HG02943 (cell line): ENCODE results near the gene TDRKH.
"Not testable (repeated sequence)": the region's sequence is repeated elsewhere in the genome, so short reads cannot be mapped to it uniquely, and the experiment has no call there.

Source experiments
- ATAC-seq: cut with Tn5 transposase; IDR thresholded peaks from one replicate; pipeline ENCODE4 v1.9.1; 2021; ENCODE audit warnings: mild to moderate bottlenecking, low read depth, moderate library complexity; ENCODE audit not compliant: unreplicated experiment

Gene TDRKH

GRCh38 chr1:151803915-151804314 lies 13.6 kb upstream of the TDRKH start:
- ATAC-seq: no peak

DNA sequence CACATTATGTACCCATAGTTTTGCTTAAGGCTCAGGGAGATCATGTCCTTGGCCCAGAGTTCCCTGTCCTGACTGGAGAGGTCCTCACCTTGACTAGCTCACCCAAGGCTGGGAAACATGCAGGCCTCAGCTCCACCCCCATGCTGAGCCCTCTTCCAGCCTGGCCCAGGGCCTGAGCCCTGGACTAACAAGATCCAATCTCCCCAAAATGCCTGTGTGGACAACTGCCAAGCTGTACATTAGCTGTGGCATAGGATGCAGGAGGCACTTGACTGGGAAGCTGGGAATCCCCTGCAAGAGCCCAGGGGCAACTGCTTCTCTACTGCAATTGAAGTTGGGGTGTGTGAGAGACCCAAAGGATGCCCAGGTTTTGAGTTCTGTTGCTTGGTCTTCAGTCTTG lies 12.9 kb upstream of the TDRKH start:
- ATAC-seq: no peak

DNA sequence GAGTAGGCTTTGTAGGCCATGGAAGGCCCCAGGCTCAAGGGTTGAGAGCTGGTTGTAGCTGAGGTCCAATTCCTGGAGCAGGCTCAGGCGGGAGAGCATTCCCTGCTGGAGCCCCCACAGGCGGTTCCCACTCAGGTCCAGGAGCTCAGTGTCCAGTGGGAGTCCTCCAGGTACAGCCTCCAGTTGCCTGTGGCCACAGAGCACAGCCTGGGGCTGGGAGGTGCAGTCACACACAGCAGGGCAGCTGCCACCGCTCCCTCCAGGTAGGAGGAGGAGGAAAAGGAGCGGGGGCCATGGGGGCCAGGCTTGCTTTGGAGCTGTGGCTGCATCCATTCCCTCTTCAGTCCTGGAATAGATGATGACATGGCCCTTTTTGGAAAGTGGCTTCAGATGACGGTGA lies 12.1 kb upstream of the TDRKH start:
- no peak for ATAC-seq

- no peak for ATAC-seq
These were observed 11.5 kb upstream of the TDRKH start for GRCh38 chr1:151801846-151802245.

DNA sequence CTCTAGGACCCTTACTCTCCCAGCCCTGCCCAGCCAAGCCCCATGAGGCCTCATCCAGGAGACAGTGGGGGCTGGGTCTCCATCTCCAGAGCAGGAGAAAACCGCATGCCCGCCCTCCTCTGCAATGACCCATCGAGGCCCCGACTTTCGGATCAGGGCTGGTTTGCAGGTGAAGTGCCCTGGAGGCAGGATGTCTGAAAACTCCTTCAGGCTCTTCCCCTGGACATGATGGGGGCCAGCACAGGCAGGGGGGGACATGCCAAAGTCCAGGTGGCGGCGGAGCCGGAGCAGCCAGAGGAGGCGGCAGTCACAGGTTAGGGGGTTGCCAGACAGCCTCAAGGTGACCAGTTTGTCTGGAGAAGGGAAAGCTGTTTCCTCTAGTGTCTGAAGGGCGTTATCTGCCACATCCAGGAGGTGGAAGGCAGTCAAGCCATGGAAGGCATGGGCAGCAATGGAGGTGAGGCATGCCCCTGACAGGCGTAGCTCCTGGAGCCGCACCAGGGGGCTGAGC lies 11.1 kb upstream of the TDRKH start:
- no peak for ATAC-seq

- no peak for ATAC-seq
These were observed 10.5 kb upstream of the TDRKH start for GRCh38 chr1:151800830-151801229.

- no peak for ATAC-seq
These were observed 9.1 kb upstream of the TDRKH start for GRCh38 chr1:151799179-151800022.

- no peak for ATAC-seq
These were observed 8.3 kb upstream of the TDRKH start for GRCh38 chr1:151798571-151798970.

GRCh38 chr1:151790940-151791651 lies 796 bp upstream of the TDRKH start:
- peak; percentile 7 for ATAC-seq

DNA sequence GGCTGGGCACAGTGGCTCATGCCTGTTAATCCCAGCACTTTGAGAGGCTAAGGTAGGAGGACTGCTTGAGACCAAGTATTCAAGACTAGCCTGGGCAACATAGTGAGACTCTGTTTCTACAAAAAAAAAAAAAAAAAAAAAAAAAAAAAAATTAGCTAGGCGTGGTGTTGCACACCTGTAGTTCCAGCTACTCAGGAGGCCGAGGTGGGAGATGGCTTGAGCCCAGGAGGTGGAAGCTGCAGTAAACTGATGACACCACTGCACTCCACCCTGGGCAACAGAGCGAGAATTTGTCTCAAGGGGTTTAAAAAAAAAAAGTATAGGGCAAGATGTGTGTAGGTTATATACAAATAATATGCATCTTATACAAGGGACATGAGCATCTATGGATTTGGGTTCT lies 2.6 kb downstream of the TDRKH start:
- ATAC-seq: no peak

DNA sequence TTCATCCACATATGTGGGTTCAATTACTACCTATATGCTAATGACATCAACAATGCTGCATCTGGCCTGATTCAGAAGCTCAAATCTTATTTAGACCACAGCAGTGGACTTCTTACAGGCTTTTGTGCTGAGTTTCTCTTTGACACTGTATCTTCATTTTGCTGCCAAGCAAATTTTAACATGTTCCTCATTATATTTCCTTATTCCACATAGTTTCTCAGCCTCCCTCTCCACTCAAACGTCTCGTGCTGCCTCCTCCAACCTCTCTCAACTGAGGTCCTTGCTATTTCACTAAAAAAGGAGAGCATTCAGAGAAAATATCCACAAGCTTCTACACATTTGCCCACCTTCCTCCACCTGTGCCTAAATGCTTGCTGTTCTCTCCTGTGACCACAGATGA lies 6.5 kb downstream of the TDRKH start:
- no peak for ATAC-seq

GRCh38 chr1:151782741-151783140 lies 7.6 kb downstream of the TDRKH start:
- no peak for ATAC-seq

DNA sequence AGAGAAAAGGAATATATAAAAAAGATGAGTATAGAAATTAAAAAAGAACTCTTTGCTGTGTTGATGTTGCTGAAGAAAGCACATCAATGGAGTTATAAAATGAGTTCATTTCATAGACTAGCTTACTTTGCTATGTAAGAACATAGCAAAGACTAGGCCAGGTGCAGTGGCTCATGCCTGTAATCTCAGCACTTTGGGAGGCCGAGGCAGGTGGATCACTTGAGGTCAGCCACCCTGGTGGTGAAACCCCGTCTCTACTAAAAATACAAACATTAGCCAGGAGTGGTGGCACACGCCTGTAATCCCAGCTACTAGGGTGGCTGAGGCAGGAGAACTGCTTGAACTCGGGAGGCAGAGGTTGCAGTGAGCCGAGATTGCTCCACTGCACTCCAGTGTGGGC lies 8.3 kb downstream of the TDRKH start:
- ATAC-seq: not testable (repeated sequence)

- ATAC-seq: not testable (repeated sequence)
These were observed 9.6 kb downstream of the TDRKH start for GRCh38 chr1:151780736-151781135.

- no peak for ATAC-seq
These were observed 10.4 kb downstream of the TDRKH start for GRCh38 chr1:151779852-151780251.

DNA sequence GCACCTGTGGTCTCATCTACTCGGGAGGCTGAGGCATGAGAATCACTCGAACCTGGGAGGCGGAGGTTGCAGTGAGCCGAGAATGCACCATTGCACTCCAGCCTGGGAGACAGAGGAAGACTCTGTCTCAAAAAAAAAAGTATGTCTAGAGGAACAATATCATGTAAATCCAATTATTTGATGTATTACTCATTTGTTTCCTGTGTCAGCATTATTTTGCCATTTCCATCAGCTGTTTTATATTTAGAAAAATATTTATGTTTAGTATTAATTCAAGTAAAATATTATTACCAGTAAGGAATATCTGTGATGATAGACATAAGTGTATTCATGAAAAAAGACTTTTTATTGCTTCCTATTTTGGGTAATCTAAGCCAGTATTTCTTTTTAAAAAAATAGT lies 13.0 kb downstream of the TDRKH start:
- no peak for ATAC-seq

DNA sequence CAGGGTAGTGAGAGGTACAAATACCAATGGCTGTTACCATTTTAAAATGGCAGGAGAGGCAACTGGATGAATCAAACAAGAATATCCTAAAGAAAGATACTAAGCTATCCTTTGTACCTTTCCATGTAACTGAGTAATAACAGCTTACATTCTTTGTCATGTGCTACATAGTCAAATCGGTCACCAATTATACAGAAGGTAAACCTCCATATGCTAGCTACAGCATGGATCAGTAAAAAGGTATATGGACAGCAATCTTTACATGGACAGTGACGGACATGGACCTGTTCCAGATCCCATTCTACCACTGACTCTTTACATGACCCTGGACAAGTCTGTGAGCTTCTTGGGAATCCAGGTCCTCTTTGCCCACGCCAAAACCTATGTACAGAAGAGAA lies 13.6 kb downstream of the TDRKH start:
- no peak for ATAC-seq

GRCh38 chr1:151775894-151776664 lies 14.2 kb downstream of the TDRKH start:
- ATAC-seq: no peak

GRCh38 chr1:151774256-151774922 lies 15.9 kb downstream of the TDRKH start:
- no peak for ATAC-seq

DNA sequence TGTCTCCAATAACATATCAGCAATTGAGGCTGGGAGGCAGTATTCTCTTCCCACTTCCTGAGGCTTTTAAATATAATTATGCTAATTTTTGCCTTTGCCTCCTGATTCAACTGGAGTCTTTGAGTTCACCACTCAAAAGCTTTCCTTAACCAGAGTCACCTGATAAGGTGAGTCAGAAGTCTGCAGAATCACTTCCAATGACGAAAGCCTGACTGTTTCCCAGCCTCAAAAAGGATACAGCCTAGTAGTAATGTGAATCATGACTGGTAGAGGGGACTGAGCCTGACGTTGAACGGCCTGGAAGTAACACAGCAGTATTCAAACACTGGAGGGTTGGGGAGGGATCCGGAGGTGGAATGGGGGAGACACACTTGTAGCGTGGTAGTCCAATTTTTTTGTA lies 16.6 kb downstream of the TDRKH start:
- ATAC-seq: no peak
